Neural cell (in vitro differentiated cells): ENCODE data around the gene DNAH10. TPM values are rescaled to one million over a fixed set of nuclear protein-coding genes. Genes with fewer than 3 reads are reported as not detected.

ENCODE experiments used
- H2AFZ ChIP-seq: fragments of 200-600, 300-800 bp; sonication (generic), shearing (Covaris generic); 2 replicates; pipeline ENCODE4 v1.6.0; 2014; ENCODE audit warnings: low read depth, mild to moderate bottlenecking, antibody characterized with exemption, low read length, moderate library complexity
- H3F3A ChIP-seq: fragments of 200-600 bp; shearing (Covaris generic); 2 replicates; pipeline ENCODE4 v1.6.1; 2016; ENCODE audit warnings: mild to moderate bottlenecking, moderate library complexity, mixed read lengths, antibody characterized with exemption, low read length; ENCODE audit not compliant: insufficient read depth, poor library complexity, severe bottlenecking
- H3K27ac ChIP-seq: fragments of 200-600, 300-800 bp; sonication (generic), shearing (Covaris generic); 2 replicates; pipeline ENCODE4 v1.5.1; 2014; ENCODE audit warnings: mild to moderate bottlenecking, low read length, moderate library complexity
- H3K27me3 ChIP-seq: fragments of 300-800, 200-600 bp; sonication (generic), shearing (Covaris generic); 2 replicates; pipeline ENCODE4 v1.6.0; 2014; ENCODE audit warnings: mild to moderate bottlenecking, low read depth, low read length, moderate library complexity; ENCODE audit not compliant: insufficient read depth
- H3K36me3 ChIP-seq: fragments of 300-800, 200-600 bp; sonication (generic), shearing (Covaris generic); 2 replicates; pipeline ENCODE4 v1.5.1; 2014; ENCODE audit warnings: mild to moderate bottlenecking, antibody characterized with exemption, low read length, moderate library complexity; ENCODE audit not compliant: insufficient read depth
- H3K4me2 ChIP-seq: fragments of 300-800, 200-600 bp; sonication (generic), shearing (Covaris generic); 2 replicates; pipeline ENCODE4 v1.6.0; 2014; ENCODE audit warnings: mild to moderate bottlenecking, low read length
- H3K4me3 ChIP-seq: fragments of 300-800, 200-600 bp; sonication (generic), shearing (Covaris generic); 2 replicates; pipeline ENCODE4 v1.5.1; 2014; ENCODE audit warnings: mild to moderate bottlenecking, low read length, moderate library complexity
- H3K79me2 ChIP-seq: fragments of 200-600 bp; shearing (Covaris generic); replicated peaks from 2 replicates; pipeline ENCODE4 v1.6.0; 2014; ENCODE audit warnings: mild to moderate bottlenecking, low read length, moderate library complexity; ENCODE audit not compliant: insufficient read depth
- H3K9ac ChIP-seq: fragments of 300-800, 200-600 bp; sonication (generic), shearing (Covaris generic); 2 replicates; pipeline ENCODE4 v1.6.1; 2016; ENCODE audit warnings: mild to moderate bottlenecking, low read length, mixed read lengths
- H3K9me2 ChIP-seq: fragments of 200-600 bp; shearing (Covaris generic); 2 replicates; pipeline ENCODE4 v1.6.1; 2016; ENCODE audit warnings: mild to moderate bottlenecking, low read length, mixed read lengths; ENCODE audit not compliant: insufficient read depth
- H3K9me3 ChIP-seq: fragments of 200-600, 300-800 bp; sonication (generic), shearing (Covaris generic); 2 replicates; pipeline ENCODE4 v1.6.1; 2016; ENCODE audit warnings: mild to moderate bottlenecking, mixed run types, low read length, moderate library complexity, mixed read lengths
- H4K20me1 ChIP-seq: fragments of 200-600 bp; shearing (Covaris generic); 2 replicates; pipeline ENCODE4 v1.6.1; 2016; ENCODE audit warnings: mild to moderate bottlenecking, mixed run types; ENCODE audit not compliant: insufficient read depth
- CTCF ChIP-seq: fragments of 450-650 bp; IDR thresholded peaks from 2 replicates; pipeline ENCODE4 v1.5.1; 2014; ENCODE audit warnings: antibody characterized with exemption, mild to moderate bottlenecking, moderate library complexity; ENCODE audit not compliant: poor library complexity, severe bottlenecking
- EP300 ChIP-seq: fragments of 450-650 bp; conservative IDR thresholded peaks from 2 replicates; pipeline ENCODE4 v1.6.1; 2014; ENCODE audit warnings: antibody characterized with exemption, mild to moderate bottlenecking, moderate library complexity; ENCODE audit not compliant: poor library complexity, severe bottlenecking
- EZH2 ChIP-seq: fragments of 200-600, 300-800 bp; shearing (Covaris generic), sonication (generic); IDR thresholded peaks from 2 replicates; pipeline ENCODE4 v1.6.1; 2014; ENCODE audit warnings: antibody characterized with exemption, low read length, borderline replicate concordance, mild to moderate bottlenecking; ENCODE audit not compliant: insufficient read depth, poor library complexity, severe bottlenecking
- MXI1 ChIP-seq: fragments of 450-650 bp; conservative IDR thresholded peaks from 2 replicates; pipeline ENCODE4 v1.6.1; 2014; ENCODE audit warnings: antibody characterized with exemption, mild to moderate bottlenecking; ENCODE audit not compliant: poor library complexity, severe bottlenecking
- POLR2AphosphoS5 ChIP-seq: IDR thresholded peaks from 2 replicates; pipeline ENCODE4 v1.6.1; 2012
- RAD21 ChIP-seq: fragments of 450-650 bp; conservative IDR thresholded peaks from 2 replicates; pipeline ENCODE4 v1.6.1; 2014; ENCODE audit warnings: antibody characterized with exemption, mild to moderate bottlenecking, moderate library complexity
- SMC3 ChIP-seq: fragments of 450-650 bp; conservative IDR thresholded peaks from 2 replicates; pipeline ENCODE4 v1.6.1; 2014; ENCODE audit warnings: antibody characterized with exemption, mild to moderate bottlenecking, moderate library complexity; ENCODE audit not compliant: poor library complexity
- TAF1 ChIP-seq: IDR thresholded peaks from 2 replicates; pipeline ENCODE4 v1.6.1; 2012; ENCODE audit warnings: low read depth
- polyA plus RNA-seq: library from polyadenylated mRNA; depleted of rRNA; stranded (reverse); fragments of >200 nt; gene quantifications from 2 replicates; pipeline ENCODE4 v1.2.3, GENCODE V29; 2014

DNAH10 gene
- polyA plus RNA-seq, 1 donor from 2014 or later, result 1.9 TPM

- TF ChIP-seq CTCF, result no peak
These were observed 145.8 kb downstream of the DNAH10 start (continued) for GRCh38 chr12:123907726-123908476.

- no peak overlapping the region for H3K4me2 ChIP-seq
- H3F3A ChIP-seq, result no peaks in the 10 kb centered on the region
- H3K27ac ChIP-seq, result no peak overlapping the region
- H3K9me2 ChIP-seq, result no peaks in the 10 kb centered on the region
- H3K79me2 ChIP-seq, result no peaks in the 10 kb centered on the region
- H3K36me3 ChIP-seq, result no peaks in the 10 kb centered on the region
- H2AFZ ChIP-seq, result no peak overlapping the region
- no peaks in the 10 kb centered on the region for H3K9me3 ChIP-seq
- no peak overlapping the region for H3K9ac ChIP-seq
- no peaks in the 10 kb centered on the region for H4K20me1 ChIP-seq
- TF ChIP-seq EP300 (no peak), TAF1 (no peak), CTCF (no peak)
- no peaks in the 10 kb centered on the region for H3K27me3 ChIP-seq
- no peak overlapping the region for H3K4me3 ChIP-seq
These were observed 147.0 kb downstream of the DNAH10 start for GRCh38 chr12:123908884-123909725.

GRCh38 chr12:123910057-123910456, 148.0 kb downstream of the DNAH10 start:
- Histone ChIP-seq H3K4me2 (no peak overlapping the region), H3K4me3 (no peak overlapping the region), H2AFZ (no peak overlapping the region), H3K36me3 (no peaks in the 10 kb centered on the region), H3K79me2 (no peaks in the 10 kb centered on the region), H3K9me3 (no peaks in the 10 kb centered on the region), H3K9ac (no peak overlapping the region), H3F3A (no peaks in the 10 kb centered on the region), H3K27me3 (no peaks in the 10 kb centered on the region), H4K20me1 (no peaks in the 10 kb centered on the region), H3K9me2 (no peaks in the 10 kb centered on the region), H3K27ac (no peak overlapping the region)
- TF ChIP-seq MXI1 (no peak), CTCF (no peak), RAD21 (no peak), SMC3 (no peak), POLR2AphosphoS5 (no peak), EZH2 (no peak)
